Nephron progenitor cell (in vitro differentiated cells): ENCODE data around the gene LRRC14B.

Experiments
- DNase-seq: peaks from one replicate; pipeline ENCODE4 v3.0.0; 2021
- H3K27ac Mint-ChIP-seq: 2 replicates; pipeline ENCODE4 v1.8.0; 2021; ENCODE audit warnings: mild to moderate bottlenecking, moderate library complexity, mixed read lengths
- H3K27me3 Mint-ChIP-seq: 2 replicates; pipeline ENCODE4 v1.8.0; 2021; ENCODE audit warnings: mild to moderate bottlenecking, low read depth, mixed read lengths; ENCODE audit not compliant: poor library complexity
- H3K36me3 Mint-ChIP-seq: 2 replicates; pipeline ENCODE4 v1.8.0; 2021; ENCODE audit warnings: low read depth, mixed read lengths
- H3K4me1 Mint-ChIP-seq: 2 replicates; pipeline ENCODE4 v1.8.0; 2021; ENCODE audit warnings: mixed read lengths
- H3K4me3 Mint-ChIP-seq: 2 replicates; pipeline ENCODE4 v1.8.0; 2021; ENCODE audit warnings: mild to moderate bottlenecking, moderate library complexity, mixed read lengths
- H3K9me3 Mint-ChIP-seq: 2 replicates; pipeline ENCODE4 v1.8.0; 2021; ENCODE audit warnings: mild to moderate bottlenecking, moderate library complexity, mixed read lengths
- CTCF ChIP-seq: fragments of 200-600 bp; sonication (generic); IDR thresholded peaks from 2 replicates; pipeline ENCODE4 v1.5.0; 2021; ENCODE audit warnings: antibody characterized with exemption

LRRC14B gene

GRCh38 chr5:160921-161802 is 30.1 kb upstream of the LRRC14B start:
- H3K4me1 Mint-ChIP-seq: peaks cover 19% of the 10 kb centered on the region
- peak overlapping the region; percentile 31 for H3K27ac Mint-ChIP-seq
- no peak overlapping the region for H3K4me3 Mint-ChIP-seq
- no peak for DNase-seq
- peaks cover 13% of the 10 kb centered on the region for H3K9me3 Mint-ChIP-seq
- peaks cover 35% of the 10 kb centered on the region for H3K36me3 Mint-ChIP-seq
- TF ChIP-seq CTCF: no peak
- H3K27me3 Mint-ChIP-seq: peaks cover 4% of the 10 kb centered on the region

DNA sequence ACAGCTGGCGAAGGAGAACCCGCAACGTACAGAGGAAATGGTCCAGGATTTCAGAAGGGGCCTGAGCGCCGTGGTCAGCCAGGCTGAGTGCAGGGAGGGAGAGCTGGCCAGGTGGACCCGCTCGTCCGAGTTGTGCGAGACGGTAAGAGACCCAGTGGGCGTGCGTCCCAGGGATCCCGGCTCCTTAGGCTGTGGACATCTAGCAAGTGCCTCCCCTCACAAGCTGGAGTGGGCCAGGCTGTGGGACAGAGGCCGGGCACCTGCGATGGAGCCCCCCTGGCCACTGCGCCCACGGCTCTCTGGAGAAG is 29.5 kb upstream of the LRRC14B start:
- Mint-ChIP-seq H3K4me1 (peaks cover 14% of the 10 kb centered on the region), H3K27me3 (peaks cover 4% of the 10 kb centered on the region), H3K27ac (no peak overlapping the region), H3K36me3 (peaks cover 37% of the 10 kb centered on the region), H3K4me3 (no peak overlapping the region), H3K9me3 (peaks cover 13% of the 10 kb centered on the region)
- no peak for DNase-seq
- TF ChIP-seq CTCF: no peak

- H3K27me3 Mint-ChIP-seq: peaks cover 4% of the 10 kb centered on the region
- no peak overlapping the region for H3K27ac Mint-ChIP-seq
- peaks cover 33% of the 10 kb centered on the region for H3K36me3 Mint-ChIP-seq
- DNase-seq: no peak
- no peak for TF ChIP-seq CTCF
- H3K9me3 Mint-ChIP-seq: peaks cover 13% of the 10 kb centered on the region
- no peak overlapping the region for H3K4me3 Mint-ChIP-seq
- H3K4me1 Mint-ChIP-seq: peaks cover 12% of the 10 kb centered on the region
Measured at GRCh38 chr5:162190-162564, 29.1 kb upstream of the LRRC14B start.

- no peak overlapping the region for H3K4me3 Mint-ChIP-seq
- H3K9me3 Mint-ChIP-seq: peaks cover 13% of the 10 kb centered on the region
- no peak overlapping the region for H3K27ac Mint-ChIP-seq
- no peak for DNase-seq
- peaks cover 4% of the 10 kb centered on the region for H3K27me3 Mint-ChIP-seq
- peaks cover 12% of the 10 kb centered on the region for H3K4me1 Mint-ChIP-seq
- peaks cover 30% of the 10 kb centered on the region for H3K36me3 Mint-ChIP-seq
- no peak for TF ChIP-seq CTCF
Measured at GRCh38 chr5:162565-163337, 28.5 kb upstream of the LRRC14B start.

GRCh38 chr5:163338-163620 is 28.0 kb upstream of the LRRC14B start:
- H3K4me3 Mint-ChIP-seq: no peak overlapping the region
- H3K27me3 Mint-ChIP-seq: peaks cover 4% of the 10 kb centered on the region
- TF ChIP-seq CTCF: no peak
- no peak overlapping the region for H3K27ac Mint-ChIP-seq
- H3K4me1 Mint-ChIP-seq: peaks cover 12% of the 10 kb centered on the region
- DNase-seq: no peak
- H3K9me3 Mint-ChIP-seq: peaks cover 13% of the 10 kb centered on the region
- peaks cover 30% of the 10 kb centered on the region for H3K36me3 Mint-ChIP-seq
